Measurements from ENCODE around the gene PCK1.

Gene PCK1

GRCh38 chr20:57611586-57612311 lies 50.8 kb downstream of the PCK1 start:
- Mint-ChIP-seq H3K4me1 (peaks cover 20% of the 10 kb centered on the region), H3K36me3 (ENCODE audit: low read depth) (no peaks in the 10 kb centered on the region), H3K27ac (no peak overlapping the region), H3K9me3 (no peaks in the 10 kb centered on the region), H3K4me3 (no peak overlapping the region), H3K27me3 (ENCODE audit: low read depth, poor library complexity) (peaks cover 44% of the 10 kb centered on the region)
- no peak for DNase-seq
- no peak for TF ChIP-seq CTCF (IDR thresholded peaks at IDR 0.05)

- Mint-ChIP-seq H3K27me3 (ENCODE audit: low read depth, poor library complexity) (peaks cover 45% of the 10 kb centered on the region), H3K27ac (no peak overlapping the region), H3K4me1 (peaks cover 20% of the 10 kb centered on the region), H3K4me3 (no peak overlapping the region), H3K9me3 (no peaks in the 10 kb centered on the region), H3K36me3 (ENCODE audit: low read depth) (no peaks in the 10 kb centered on the region)
- no peak for DNase-seq
- no peak for TF ChIP-seq CTCF (IDR thresholded peaks at IDR 0.05)
Observed at GRCh38 chr20:57612436-57612835, 51.5 kb downstream of the PCK1 start.

GRCh38 chr20:57612916-57613315 lies 52.0 kb downstream of the PCK1 start:
- Mint-ChIP-seq H3K36me3 (ENCODE audit: low read depth) (no peaks in the 10 kb centered on the region), H3K4me1 (peaks cover 20% of the 10 kb centered on the region), H3K27ac (no peak overlapping the region), H3K4me3 (no peak overlapping the region), H3K27me3 (ENCODE audit: low read depth, poor library complexity) (peaks cover 49% of the 10 kb centered on the region), H3K9me3 (no peaks in the 10 kb centered on the region)
- no peak for TF ChIP-seq CTCF (IDR thresholded peaks at IDR 0.05)
- no peak for DNase-seq

- peaks cover 50% of the 10 kb centered on the region for H3K27me3 Mint-ChIP-seq (ENCODE audit: low read depth, poor library complexity)
- no peaks in the 10 kb centered on the region for H3K9me3 Mint-ChIP-seq
- no peaks in the 10 kb centered on the region for H3K36me3 Mint-ChIP-seq (ENCODE audit: low read depth)
- no peak for DNase-seq
- TF ChIP-seq CTCF (IDR thresholded peaks at IDR 0.05): no peak
- no peak overlapping the region for H3K4me3 Mint-ChIP-seq
- no peak overlapping the region for H3K27ac Mint-ChIP-seq
- H3K4me1 Mint-ChIP-seq: peaks cover 24% of the 10 kb centered on the region
Observed at GRCh38 chr20:57613481-57613921, 52.6 kb downstream of the PCK1 start.

- no peak overlapping the region for H3K4me3 Mint-ChIP-seq
- DNase-seq: no peak
- H3K4me1 Mint-ChIP-seq: peaks cover 22% of the 10 kb centered on the region
- H3K36me3 Mint-ChIP-seq (ENCODE audit: low read depth): no peaks in the 10 kb centered on the region
- no peak overlapping the region for H3K27ac Mint-ChIP-seq
- H3K9me3 Mint-ChIP-seq: no peaks in the 10 kb centered on the region
- TF ChIP-seq CTCF (IDR thresholded peaks at IDR 0.05): no peak
- H3K27me3 Mint-ChIP-seq (ENCODE audit: low read depth, poor library complexity): peaks cover 51% of the 10 kb centered on the region
Observed at GRCh38 chr20:57614490-57615444, 53.9 kb downstream of the PCK1 start.
